ENCODE measurements around the gene PCBP3. TPM values are rescaled to one million over a fixed set of nuclear protein-coding genes. Genes with fewer than 3 reads are reported as not detected.

PCBP3 gene
- total RNA-seq, 4 donors from 2014 or later: 0.99 to 7.0 (median 2.5) TPM; not detected in 1

DNA sequence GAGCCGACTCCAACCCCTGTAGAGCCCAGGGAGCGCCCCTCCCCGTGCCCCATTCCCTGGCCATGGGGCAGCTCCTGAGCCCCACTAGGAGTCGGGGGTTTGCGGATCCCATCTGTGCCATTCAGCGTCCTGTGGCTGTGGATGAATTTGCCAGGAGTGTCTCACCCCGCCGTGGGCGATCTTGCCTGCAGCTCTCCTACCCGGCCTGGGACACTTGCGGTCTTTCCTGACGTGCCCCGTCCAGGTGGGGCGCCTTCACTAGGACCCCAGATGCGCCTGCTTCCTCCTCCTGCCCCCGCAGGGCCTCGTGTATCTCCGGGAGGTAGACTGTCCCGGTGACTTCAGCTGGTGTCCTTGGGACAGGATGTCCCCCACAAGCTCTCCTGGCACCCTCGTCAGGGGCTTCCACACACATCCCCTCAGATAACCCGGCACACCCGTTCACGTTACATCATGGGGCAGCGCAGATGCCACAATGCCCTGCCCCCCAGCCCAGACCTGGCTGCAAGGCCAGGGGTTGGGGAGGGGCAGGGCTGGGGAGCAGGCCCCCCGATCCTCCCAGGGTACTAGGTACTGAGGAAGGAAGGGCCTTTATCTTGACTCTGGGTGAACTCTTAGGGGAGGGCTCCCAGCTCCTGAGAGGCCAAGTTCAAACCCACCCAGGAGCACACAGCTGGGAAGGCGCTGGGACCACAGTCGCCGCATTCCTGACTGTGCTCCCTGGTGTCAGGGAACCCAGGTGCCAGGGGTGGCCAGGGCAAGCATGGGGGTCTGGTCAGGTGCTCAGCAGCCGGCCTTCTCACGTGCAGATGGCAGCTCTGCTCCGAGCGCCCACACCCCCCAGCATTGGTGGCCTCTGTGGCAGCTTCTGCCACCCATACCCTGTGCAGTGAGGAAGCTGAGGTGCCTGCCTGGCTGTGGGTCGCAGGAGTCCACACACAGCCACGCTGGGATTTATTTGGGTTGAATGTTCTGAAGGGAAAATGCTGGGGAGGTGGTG lies 284.6 kb downstream of the PCBP3 start:
- intact Hi-C loops (cut with DNase I; ENCODE audit: low total_unique reads): no loop called here
- WGBS, 2 donors: 91 to 92% methylated on average over 24 to 34 of the region's 34 CpGs
- DNase-seq (ENCODE audit: low spot score in 2 of 2): no peak
- no peak overlapping the region for H3K4me3 ChIP-seq (ENCODE audit: low read depth, poor library complexity, severe bottlenecking)
- TF ChIP-seq POLR2A (IDR thresholded peaks at IDR 0.05): no peak
- TF ChIP-seq, protein P1, sequence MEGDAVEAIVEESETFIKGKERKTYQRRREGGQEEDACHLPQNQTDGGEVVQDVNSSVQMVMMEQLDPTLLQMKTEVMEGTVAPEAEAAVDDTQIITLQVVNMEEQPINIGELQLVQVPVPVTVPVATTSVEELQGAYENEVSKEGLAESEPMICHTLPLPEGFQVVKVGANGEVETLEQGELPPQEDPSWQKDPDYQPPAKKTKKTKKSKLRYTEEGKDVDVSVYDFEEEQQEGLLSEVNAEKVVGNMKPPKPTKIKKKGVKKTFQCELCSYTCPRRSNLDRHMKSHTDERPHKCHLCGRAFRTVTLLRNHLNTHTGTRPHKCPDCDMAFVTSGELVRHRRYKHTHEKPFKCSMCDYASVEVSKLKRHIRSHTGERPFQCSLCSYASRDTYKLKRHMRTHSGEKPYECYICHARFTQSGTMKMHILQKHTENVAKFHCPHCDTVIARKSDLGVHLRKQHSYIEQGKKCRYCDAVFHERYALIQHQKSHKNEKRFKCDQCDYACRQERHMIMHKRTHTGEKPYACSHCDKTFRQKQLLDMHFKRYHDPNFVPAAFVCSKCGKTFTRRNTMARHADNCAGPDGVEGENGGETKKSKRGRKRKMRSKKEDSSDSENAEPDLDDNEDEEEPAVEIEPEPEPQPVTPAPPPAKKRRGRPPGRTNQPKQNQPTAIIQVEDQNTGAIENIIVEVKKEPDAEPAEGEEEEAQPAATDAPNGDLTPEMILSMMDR (IDR thresholded peaks at IDR 0.05): no peak

DNA sequence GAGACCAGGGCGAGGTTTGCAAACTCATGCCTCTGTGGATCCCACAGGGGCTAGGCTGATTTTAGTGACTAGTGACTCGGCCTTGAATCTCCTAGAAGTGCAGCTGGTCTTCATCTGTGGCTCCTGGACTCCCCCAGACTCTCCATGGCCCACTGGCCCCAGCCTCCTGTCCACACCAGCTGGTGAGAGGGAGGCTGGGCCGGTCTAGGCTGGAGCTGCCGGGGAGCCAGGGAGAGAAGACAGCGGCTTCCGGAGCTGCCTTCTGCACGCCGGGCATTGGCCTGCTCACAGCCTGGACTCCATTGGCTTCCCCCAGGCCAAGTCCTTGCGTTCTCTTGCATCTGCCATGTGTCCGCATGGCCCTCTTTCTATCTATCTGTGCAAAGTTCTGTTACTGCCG lies 285.9 kb downstream of the PCBP3 start:
- intact Hi-C loops (cut with DNase I; ENCODE audit: low total_unique reads): no loop called here
- DNase-seq (ENCODE audit: low spot score in 2 of 2): no peak
- WGBS, 2 donors: 94 to 95% methylated on average over 11 of the region's 11 CpGs
- H3K4me3 ChIP-seq (ENCODE audit: low read depth, poor library complexity, severe bottlenecking): no peak overlapping the region
- no peak for TF ChIP-seq POLR2A (IDR thresholded peaks at IDR 0.05)
- TF ChIP-seq, protein P1 (IDR thresholded peaks at IDR 0.05): no peak

GRCh38 chr21:45930231-45930760 lies 286.8 kb downstream of the PCBP3 start:
- TF ChIP-seq, protein P1 (IDR thresholded peaks at IDR 0.05): no peak
- intact Hi-C loops (cut with DNase I; ENCODE audit: low total_unique reads): no loop called here
- H3K4me3 ChIP-seq (ENCODE audit: low read depth, poor library complexity, severe bottlenecking): no peak overlapping the region
- no peak for DNase-seq (ENCODE audit: low spot score in 2 of 2)
- WGBS, 2 donors: 92 to 97% methylated on average over 13 to 16 of the region's 16 CpGs

GRCh38 chr21:45930792-45931191 lies 287.3 kb downstream of the PCBP3 start:
- no peak for DNase-seq (ENCODE audit: low spot score in 2 of 2)
- 80 to 88% methylated on average over 7 of the region's 7 CpGs for WGBS, 2 donors
- intact Hi-C loops (cut with DNase I; ENCODE audit: low total_unique reads): no loop called here
- TF ChIP-seq, protein P1 (IDR thresholded peaks at IDR 0.05): no peak
- TF ChIP-seq POLR2A (IDR thresholded peaks at IDR 0.05): no peak
- no peak overlapping the region for H3K4me3 ChIP-seq (ENCODE audit: low read depth, poor library complexity, severe bottlenecking)

DNA sequence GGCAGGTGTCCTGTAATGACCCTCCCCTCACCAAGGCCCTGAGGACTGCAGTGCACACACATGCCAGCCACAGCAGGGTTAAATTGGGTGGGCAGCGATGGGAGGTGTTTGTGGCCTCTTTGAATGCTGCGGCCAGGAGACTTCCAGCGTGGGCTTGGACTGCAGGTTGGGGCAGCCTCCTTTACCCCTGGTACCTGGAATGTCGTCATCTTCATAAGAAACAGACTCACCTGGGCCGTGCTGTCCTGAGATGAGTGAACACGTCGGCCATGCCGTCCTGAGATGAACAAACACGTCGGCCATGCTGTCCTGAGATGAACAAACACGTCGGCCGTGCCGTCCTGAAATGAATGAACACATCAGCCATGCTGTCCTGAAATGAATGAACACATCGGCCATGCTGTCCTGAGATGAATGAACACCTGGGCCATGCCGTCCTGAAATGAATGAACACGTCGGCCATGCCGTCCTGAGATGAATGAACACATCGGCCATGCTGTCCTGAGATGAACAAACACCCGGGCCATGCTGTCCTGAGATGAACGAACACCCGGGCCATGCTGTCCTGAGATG lies 288.0 kb downstream of the PCBP3 start:
- no peak for DNase-seq (ENCODE audit: low spot score in 2 of 2)
- intact Hi-C loops (cut with DNase I; ENCODE audit: low total_unique reads): no loop called here
- TF ChIP-seq POLR2A (IDR thresholded peaks at IDR 0.05): no peak
- TF ChIP-seq, protein P1 (IDR thresholded peaks at IDR 0.05): no peak
- no peak overlapping the region for H3K4me3 ChIP-seq (ENCODE audit: low read depth, poor library complexity, severe bottlenecking)
- WGBS, 2 donors: 86 to 87% methylated on average over 23 of the region's 23 CpGs

Data from lower leg skin (tissue), 4 donors.